IPS-NIHi7 (cell line): ENCODE measurements around the gene CACNA1B.
A peak's percentile ranks its signal among the peaks of the same experiment; 100 is the strongest.

Source experiments
- DNase-seq: peaks from one replicate; pipeline ENCODE4 v3.0.0; 2012; ENCODE audit warnings: mixed read lengths; ENCODE audit errors: extremely low spot score

The CACNA1B gene

DNA sequence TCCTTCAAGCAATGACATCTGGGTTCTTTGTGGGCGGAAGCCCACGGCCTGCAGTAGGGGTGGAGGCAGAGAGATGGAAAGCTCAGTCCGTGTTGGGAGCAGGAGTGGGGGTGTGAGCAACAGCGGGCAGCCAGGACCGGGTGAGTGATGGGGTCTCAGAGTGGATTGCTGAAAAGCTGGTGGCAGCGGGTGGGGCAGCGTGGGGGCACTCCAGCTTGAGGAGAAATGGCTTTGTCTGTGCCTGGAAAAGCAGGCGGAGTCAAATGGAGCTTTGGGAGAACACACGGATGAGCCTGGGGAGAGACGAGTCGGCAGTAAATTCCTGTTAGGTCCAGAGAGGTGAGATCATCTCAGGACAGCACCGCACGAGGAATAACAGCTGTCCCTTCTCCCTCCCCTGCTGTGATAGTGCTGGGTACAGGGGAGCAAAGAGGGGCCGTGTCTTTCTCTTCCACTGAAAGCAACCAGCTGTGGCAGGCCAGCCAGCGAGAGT lies 42.1 kb downstream of the CACNA1B start:
- DNase-seq, result peak; percentile 19

DNA sequence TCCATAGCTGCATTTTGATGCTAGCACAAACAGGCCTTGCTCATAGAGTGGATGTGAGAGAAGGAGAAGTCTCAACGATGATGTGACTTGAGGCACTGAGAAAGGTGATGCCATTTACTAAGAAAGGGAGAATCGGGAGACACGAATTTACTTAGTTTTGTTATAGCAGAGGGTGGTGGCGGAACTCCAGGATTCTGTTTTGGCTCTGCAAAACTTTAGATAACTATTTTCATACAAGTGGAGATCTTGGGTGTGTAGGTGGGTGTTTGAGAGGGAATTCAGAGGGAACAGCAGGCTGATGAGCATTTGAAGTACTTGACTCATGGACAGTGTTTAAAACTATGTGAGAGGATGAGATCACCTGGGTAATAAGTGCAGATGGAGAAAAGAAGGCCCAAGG lies 43.2 kb downstream of the CACNA1B start:
- no peak for DNase-seq

GRCh38 chr9:137924169-137924568 lies 46.6 kb downstream of the CACNA1B start:
- DNase-seq, result no peak

- no peak for DNase-seq
These were observed 47.3 kb downstream of the CACNA1B start for GRCh38 chr9:137924761-137925369.

DNA sequence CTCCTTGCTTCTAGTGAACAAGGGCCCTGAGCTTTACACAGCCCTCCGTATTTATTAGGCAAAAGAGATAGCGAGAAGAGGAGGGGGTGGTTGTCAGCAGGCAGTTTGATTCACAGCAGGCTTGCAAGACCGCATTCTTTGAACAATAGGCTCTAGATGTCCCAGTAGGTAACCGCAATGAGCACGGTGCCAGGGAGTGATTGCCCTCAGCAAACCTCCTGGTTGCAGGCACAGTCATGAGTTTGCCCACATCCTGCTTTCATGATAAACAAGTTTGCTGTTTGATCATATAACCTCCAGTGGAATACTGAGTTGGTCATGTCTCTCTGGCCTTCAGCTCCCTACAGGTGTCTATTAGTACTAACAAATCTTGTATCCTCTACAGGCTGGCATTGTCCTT lies 66.1 kb downstream of the CACNA1B start:
- no peak for DNase-seq

DNA sequence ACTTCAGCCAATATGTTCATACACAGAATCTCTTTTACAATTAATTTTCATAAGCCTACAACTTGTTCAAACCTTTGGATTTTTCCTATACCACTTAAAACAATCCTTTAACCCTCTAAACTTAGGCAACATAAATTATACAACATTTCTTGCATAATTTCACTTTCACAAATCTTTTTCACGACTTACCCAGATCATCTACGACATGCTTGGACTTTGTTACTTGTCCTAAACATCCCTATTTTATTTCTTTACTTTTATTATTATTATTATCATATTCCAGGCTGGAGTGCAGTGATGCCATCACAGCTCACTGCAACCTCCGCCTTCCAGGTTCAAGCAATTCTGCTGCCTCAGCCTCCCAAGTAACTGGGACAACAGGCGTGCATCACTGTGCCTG lies 68.0 kb downstream of the CACNA1B start:
- DNase-seq, result no peak

- DNase-seq, result no peak
These were observed 69.4 kb downstream of the CACNA1B start for GRCh38 chr9:137946993-137947392.

DNA sequence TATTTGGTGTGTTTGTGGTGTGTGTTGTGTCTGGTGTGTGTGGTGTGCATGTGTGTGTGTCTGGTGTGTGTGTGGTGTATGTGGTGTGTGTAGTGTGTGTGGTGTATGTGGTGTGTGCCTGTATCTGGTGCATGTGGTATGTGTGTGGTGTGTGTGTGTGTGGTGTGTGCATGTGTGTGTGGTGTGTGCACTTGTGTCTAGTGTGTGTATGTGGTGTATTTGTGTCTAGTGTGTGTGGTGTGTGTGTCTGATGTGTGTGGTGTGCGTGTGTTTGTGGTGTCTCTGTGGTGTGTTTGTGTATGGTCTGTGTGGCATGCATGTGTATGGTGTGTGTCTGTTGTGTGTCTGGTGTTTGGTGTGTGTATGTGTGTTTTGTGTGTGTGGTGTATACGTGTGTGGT lies 71.1 kb downstream of the CACNA1B start:
- DNase-seq, result no peak

DNA sequence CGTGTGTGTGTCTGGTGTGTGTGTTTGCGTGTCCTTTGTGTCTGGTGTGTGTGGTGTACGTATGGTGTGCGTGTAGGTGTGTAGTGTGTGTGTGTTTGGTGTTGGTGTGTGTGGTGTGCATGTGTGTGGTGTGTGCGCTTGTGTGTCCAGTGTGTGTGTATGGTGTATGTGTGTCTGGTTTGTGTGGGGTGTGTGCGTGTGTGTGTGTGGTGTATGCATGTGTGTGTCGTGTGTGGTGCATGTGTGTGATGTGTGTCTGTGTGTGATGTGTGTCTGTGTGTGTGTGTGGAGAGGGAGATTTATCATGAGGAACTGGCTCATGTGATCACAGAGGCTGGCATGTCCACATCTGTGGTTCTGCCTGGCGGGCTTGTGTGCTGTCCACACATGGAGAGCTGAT lies 71.7 kb downstream of the CACNA1B start:
- no peak for DNase-seq

DNA sequence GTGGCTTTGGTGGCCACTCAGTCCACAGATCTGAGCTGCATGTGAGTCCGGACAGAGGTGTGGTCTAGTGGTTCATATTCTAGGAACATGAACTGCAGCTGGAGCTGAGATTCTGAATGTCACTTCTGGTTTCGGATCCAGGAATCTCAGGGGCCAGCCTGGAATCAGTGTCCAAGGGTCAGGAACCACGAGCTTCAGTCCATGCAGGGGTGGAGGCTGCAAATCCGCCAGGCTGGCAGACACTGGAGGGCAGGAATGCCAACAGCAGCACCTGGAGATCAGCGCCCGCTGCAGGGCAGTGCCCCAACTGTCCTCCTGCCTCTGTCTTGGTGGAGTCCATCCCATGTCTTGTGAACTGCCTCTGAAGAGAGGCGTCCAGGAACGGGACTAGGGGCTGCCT lies 73.5 kb downstream of the CACNA1B start:
- DNase-seq, result no peak

GRCh38 chr9:137951597-137952490 lies 74.3 kb downstream of the CACNA1B start:
- no peak for DNase-seq

- DNase-seq, result peak; percentile 5
These were observed 75.5 kb downstream of the CACNA1B start for GRCh38 chr9:137952976-137953666.

DNA sequence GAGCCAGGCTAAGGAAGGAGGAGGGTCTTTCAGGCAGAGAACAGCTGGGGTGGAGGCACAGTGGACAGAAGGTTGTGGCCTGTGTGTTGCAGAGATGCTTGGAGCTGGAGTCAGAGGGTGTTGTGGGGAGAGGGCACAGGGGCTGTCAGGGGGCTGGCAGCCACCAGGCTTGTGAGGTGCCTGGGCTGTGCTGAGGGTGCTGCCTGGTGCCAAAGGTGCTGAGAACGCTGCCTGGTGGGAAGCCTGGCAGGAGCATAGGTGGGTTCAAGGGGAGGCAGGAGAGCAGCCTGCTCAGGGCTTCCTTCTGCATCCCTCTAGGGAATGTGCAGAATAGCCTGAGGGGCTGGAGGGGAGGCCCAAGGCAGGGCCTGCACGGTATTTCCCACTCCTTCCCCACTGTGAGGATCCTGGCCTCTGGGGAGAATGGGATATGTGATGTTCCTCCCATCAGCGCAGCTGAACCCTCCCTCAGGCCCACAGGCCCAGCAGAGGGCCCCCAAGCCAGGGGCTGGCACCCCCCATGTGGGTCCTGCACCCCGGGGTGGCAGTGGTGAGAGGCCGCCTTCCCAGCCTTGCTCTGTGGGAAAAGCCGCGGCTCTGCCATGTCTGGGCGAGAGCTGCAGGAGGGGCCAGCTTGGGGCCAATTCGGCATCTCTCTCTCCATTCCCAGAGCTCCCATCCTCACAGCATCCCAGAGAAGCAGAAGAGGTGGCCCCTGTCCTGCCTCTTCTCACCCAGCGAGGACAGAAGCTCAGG lies 76.3 kb downstream of the CACNA1B start:
- peak; percentile 7 for DNase-seq

GRCh38 chr9:137955224-137955570 lies 77.6 kb downstream of the CACNA1B start:
- DNase-seq, result no peak

- no peak for DNase-seq
These were observed 78.0 kb downstream of the CACNA1B start for GRCh38 chr9:137955586-137955985.

DNA sequence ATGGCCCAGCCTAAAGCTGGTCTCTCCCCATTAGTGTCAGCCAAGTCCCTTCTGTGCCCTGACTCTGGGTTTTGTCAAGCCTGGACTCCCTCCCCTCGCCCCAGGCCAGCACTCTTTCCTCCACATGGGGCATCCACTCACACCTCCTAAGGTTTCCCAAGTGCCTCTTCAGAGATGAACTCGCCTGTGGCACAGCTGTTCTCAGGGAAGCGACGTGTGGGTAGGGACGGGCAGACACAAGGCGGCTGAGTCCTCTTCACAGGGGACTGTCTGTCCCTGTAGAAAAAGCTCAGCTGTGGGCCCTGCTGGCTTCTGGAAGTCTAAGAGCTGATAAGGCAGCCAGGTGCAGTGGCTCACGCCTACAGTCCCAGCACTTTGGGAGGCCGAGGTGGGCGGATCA lies 78.5 kb downstream of the CACNA1B start:
- DNase-seq, result peak; percentile 5

GRCh38 chr9:137956688-137957385 lies 79.3 kb downstream of the CACNA1B start:
- DNase-seq, result peak; percentile 7

DNA sequence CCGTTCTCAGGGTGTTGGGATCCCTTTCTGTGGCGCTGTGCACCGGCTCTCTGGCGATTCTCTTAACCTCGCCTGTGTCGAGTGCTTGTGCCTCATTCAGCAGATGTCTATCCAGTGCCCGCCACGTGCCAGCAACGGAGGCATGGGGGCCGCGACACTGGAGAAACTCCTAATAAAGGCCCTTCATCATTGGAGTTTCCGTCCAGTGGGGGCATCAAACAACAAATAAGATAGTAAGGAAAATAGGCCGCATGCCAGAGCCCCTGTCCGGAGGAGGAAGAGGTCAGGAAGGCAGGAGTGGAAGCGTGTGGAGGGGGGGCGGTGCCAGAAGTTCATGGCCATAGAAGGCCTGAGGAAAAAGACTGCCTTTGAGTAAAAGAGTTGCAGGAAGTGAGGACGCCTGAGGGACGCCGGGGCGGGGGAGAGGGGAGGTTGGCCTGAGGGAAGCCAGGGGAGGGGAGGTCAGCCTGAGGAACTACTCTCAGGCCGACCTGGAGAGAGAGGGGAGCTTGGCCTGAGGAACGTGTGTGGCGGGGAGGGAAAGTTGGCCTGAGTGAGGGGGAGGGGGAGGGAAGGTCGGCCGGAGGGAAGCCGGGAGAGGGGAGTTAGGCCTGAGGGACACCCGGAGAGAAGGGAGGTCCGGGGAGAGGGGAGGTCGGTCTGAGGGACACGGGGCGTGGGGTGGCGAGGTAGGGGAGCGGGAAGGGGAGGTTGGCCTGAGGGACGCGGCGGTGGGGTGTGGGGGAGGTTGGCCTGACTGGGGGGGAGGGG lies 82.2 kb downstream of the CACNA1B start:
- DNase-seq, result peak; percentile 75

DNA sequence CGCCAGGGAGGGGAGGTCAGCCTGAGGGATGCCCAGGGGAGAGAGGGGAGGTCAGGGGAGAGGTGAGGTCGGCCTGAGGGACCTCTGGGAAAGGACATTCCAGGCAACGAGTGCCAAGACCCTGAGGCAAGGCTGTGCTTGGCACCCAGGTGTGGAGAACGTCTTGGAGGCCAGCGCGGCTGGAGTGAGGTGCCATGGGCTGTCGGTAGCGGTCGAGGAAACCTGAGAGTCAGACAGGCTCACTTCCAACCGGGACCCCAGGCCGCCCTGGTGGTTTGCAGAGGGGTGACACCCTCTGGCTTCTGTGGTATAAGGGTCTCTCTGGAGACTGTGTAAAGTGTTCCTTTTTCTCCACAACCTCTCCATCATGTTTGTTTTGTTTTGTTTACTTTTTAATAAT lies 82.9 kb downstream of the CACNA1B start:
- peak; percentile 81 for DNase-seq

DNA sequence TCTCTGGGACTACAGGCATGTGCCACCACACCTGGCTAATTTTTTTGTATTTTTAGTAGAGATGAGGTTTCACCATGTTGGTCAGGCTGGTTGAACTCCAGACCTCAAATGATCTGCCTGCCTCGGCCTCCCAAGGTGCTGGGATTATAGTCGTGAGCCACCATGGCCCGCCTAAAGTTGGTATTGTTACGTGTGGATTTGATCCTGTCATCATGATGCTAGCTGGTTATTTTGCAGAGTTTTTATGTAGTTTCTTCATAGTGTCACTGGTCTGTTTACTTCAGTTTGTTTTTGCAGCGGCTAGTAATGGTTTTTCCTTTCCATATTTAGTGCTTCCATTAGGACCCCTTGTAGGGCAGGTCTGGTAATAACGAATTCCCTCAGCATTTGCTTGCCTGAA lies 85.9 kb downstream of the CACNA1B start:
- DNase-seq, result no peak
